DOHH2 (cell line): ENCODE data around the gene GDAP1L1.

Experiments
- H3F3A ChIP-seq: fragments of 200-600 bp; sonication (generic), shearing (Covaris generic); 2 replicates; pipeline ENCODE4 v1.6.0; 2016; ENCODE audit warnings: antibody characterized with exemption, mild to moderate bottlenecking; ENCODE audit not compliant: control insufficient read depth, insufficient read depth
- H3K27ac ChIP-seq: fragments of 200-600 bp; sonication (generic); 2 replicates; pipeline ENCODE4 v1.5.1; 2014; ENCODE audit warnings: low read depth, mild to moderate bottlenecking, low read length, moderate library complexity
- H3K27me3 ChIP-seq: fragments of 200-600 bp; sonication (generic); 2 replicates; pipeline ENCODE4 v1.6.1; 2014; ENCODE audit warnings: mild to moderate bottlenecking, low read length, mixed read lengths; ENCODE audit not compliant: control insufficient read depth
- H3K36me3 ChIP-seq: fragments of 200-600 bp; sonication (generic); 2 replicates; pipeline ENCODE4 v1.6.1; 2014; ENCODE audit warnings: mild to moderate bottlenecking, low read length, moderate library complexity, mixed read lengths; ENCODE audit not compliant: control insufficient read depth
- H3K4me1 ChIP-seq: fragments of 200-600 bp; sonication (generic); 2 replicates; pipeline ENCODE4 v1.6.1; 2014; ENCODE audit warnings: mild to moderate bottlenecking, low read length, mixed read lengths; ENCODE audit not compliant: control insufficient read depth
- H3K4me2 ChIP-seq: fragments of 200-600 bp; sonication (generic); 2 replicates; pipeline ENCODE4 v1.6.0; 2014; ENCODE audit warnings: mild to moderate bottlenecking, low read length, moderate library complexity
- H3K4me3 ChIP-seq: fragments of 200-600 bp; sonication (generic); 2 replicates; pipeline ENCODE4 v1.5.1; 2014; ENCODE audit warnings: mild to moderate bottlenecking, low read length, mixed read lengths
- H3K79me2 ChIP-seq: fragments of 200-600 bp; sonication (generic); 2 replicates; pipeline ENCODE4 v1.6.1; 2014; ENCODE audit warnings: mild to moderate bottlenecking, low read length, mixed read lengths; ENCODE audit not compliant: control insufficient read depth
- H3K9me2 ChIP-seq: fragments of 200-600 bp; sonication (generic); replicated peaks from 2 replicates; pipeline ENCODE4 v1.6.1; 2014; ENCODE audit warnings: mild to moderate bottlenecking, low read length, mixed read lengths; ENCODE audit not compliant: control insufficient read depth
- H3K9me3 ChIP-seq: fragments of 200-600 bp; sonication (generic); 2 replicates; pipeline ENCODE4 v1.6.1; 2014; ENCODE audit warnings: antibody characterized with exemption, low read length, mixed read lengths; ENCODE audit not compliant: control insufficient read depth, insufficient read depth
- H4K20me1 ChIP-seq: fragments of 200-600 bp; sonication (generic); 2 replicates; pipeline ENCODE4 v1.6.0; 2014; ENCODE audit warnings: low read depth, mild to moderate bottlenecking, antibody characterized with exemption, low read length, moderate library complexity; ENCODE audit not compliant: control insufficient read depth, insufficient read depth
- EZH2phosphoT487 ChIP-seq: fragments of 200-600 bp; sonication (generic); IDR thresholded peaks from 2 replicates; pipeline ENCODE4 v1.6.1; 2017; ENCODE audit warnings: borderline replicate concordance, mild to moderate bottlenecking, antibody characterized with exemption, low read length, moderate library complexity, mixed read lengths
- TF ChIP-seq, protein P1 (sequence below): fragments of 200-600 bp; sonication (generic); IDR thresholded peaks from one replicate; pipeline ENCODE4 v1.5.1; 2014; ENCODE audit warnings: antibody characterized with exemption, mild to moderate bottlenecking, low read depth, low read length; ENCODE audit not compliant: poor library complexity, severe bottlenecking

Gene GDAP1L1

GRCh38 chr20:44302026-44302669 is 55.0 kb downstream of the GDAP1L1 start:
- Histone ChIP-seq H3K27ac (no peak overlapping the region), H3F3A (no peaks in the 10 kb centered on the region), H3K79me2 (no peaks in the 10 kb centered on the region), H3K27me3 (no peaks in the 10 kb centered on the region), H3K4me3 (no peak overlapping the region), H3K36me3 (no peaks in the 10 kb centered on the region), H4K20me1 (no peaks in the 10 kb centered on the region), H3K4me1 (no peaks in the 10 kb centered on the region), H3K4me2 (no peak overlapping the region), H3K9me2 (no peaks in the 10 kb centered on the region), H3K9me3 (no peaks in the 10 kb centered on the region)
- no peak for TF ChIP-seq EZH2phosphoT487

- no peak for TF ChIP-seq EZH2phosphoT487
- TF ChIP-seq, protein P1, sequence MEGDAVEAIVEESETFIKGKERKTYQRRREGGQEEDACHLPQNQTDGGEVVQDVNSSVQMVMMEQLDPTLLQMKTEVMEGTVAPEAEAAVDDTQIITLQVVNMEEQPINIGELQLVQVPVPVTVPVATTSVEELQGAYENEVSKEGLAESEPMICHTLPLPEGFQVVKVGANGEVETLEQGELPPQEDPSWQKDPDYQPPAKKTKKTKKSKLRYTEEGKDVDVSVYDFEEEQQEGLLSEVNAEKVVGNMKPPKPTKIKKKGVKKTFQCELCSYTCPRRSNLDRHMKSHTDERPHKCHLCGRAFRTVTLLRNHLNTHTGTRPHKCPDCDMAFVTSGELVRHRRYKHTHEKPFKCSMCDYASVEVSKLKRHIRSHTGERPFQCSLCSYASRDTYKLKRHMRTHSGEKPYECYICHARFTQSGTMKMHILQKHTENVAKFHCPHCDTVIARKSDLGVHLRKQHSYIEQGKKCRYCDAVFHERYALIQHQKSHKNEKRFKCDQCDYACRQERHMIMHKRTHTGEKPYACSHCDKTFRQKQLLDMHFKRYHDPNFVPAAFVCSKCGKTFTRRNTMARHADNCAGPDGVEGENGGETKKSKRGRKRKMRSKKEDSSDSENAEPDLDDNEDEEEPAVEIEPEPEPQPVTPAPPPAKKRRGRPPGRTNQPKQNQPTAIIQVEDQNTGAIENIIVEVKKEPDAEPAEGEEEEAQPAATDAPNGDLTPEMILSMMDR, result no peak
- no peak overlapping the region for H3K27ac ChIP-seq
Measured at GRCh38 chr20:44302736-44303135, 55.6 kb downstream of the GDAP1L1 start.

DNA sequence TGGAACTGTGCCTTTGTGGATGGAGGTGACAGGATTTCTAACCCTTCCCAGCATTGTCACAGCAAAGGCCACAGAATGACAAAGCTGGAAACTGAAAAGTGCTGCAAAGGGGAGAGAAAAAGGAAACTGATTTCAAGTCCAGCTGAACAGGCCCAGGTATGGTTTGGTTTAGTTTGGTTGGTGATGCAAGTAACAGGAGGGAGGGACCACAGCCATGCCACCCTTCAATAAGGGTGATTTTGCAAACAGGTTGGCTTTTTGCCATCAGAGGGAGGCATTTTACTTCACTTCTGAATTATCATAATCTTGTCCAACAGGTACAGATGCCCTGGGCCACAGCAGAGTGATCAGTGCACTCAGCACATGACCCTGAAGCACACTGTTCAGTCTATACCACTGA is 57.3 kb downstream of the GDAP1L1 start:
- no peaks in the 10 kb centered on the region for H3K9me2 ChIP-seq
- no peak overlapping the region for H3K4me3 ChIP-seq
- no peak overlapping the region for H3K27ac ChIP-seq
- no peaks in the 10 kb centered on the region for H3K9me3 ChIP-seq
- H3K79me2 ChIP-seq, result peaks cover under 1% of the 10 kb centered on the region
- no peaks in the 10 kb centered on the region for H4K20me1 ChIP-seq
- no peaks in the 10 kb centered on the region for H3F3A ChIP-seq
- H3K4me1 ChIP-seq, result no peaks in the 10 kb centered on the region
- no peak overlapping the region for H3K4me2 ChIP-seq
- TF ChIP-seq EZH2phosphoT487, result no peak
- TF ChIP-seq, protein P1, result no peak
- no peaks in the 10 kb centered on the region for H3K36me3 ChIP-seq
- no peaks in the 10 kb centered on the region for H3K27me3 ChIP-seq

More at GRCh38 chr20:44302736-44303135, 55.6 kb downstream of the GDAP1L1 start:
- Histone ChIP-seq H3K4me2 (no peak overlapping the region), H3K4me1 (no peaks in the 10 kb centered on the region), H3K79me2 (no peaks in the 10 kb centered on the region), H3F3A (no peaks in the 10 kb centered on the region), H3K9me3 (no peaks in the 10 kb centered on the region), H3K4me3 (no peak overlapping the region), H3K27me3 (no peaks in the 10 kb centered on the region), H4K20me1 (no peaks in the 10 kb centered on the region), H3K36me3 (no peaks in the 10 kb centered on the region), H3K9me2 (no peaks in the 10 kb centered on the region)

- Histone ChIP-seq H3K36me3 (no peaks in the 10 kb centered on the region), H3K4me2 (no peak overlapping the region), H3K27me3 (no peaks in the 10 kb centered on the region), H3K9me3 (no peaks in the 10 kb centered on the region), H3K9me2 (no peaks in the 10 kb centered on the region), H3K4me3 (no peak overlapping the region), H3F3A (no peaks in the 10 kb centered on the region), H3K27ac (no peak overlapping the region), H3K4me1 (peaks cover 12% of the 10 kb centered on the region), H4K20me1 (no peaks in the 10 kb centered on the region), H3K79me2 (peaks cover 15% of the 10 kb centered on the region)
- TF ChIP-seq EZH2phosphoT487, result no peak
- TF ChIP-seq, protein P1, result no peak
Measured at GRCh38 chr20:44306927-44307326, 59.8 kb downstream of the GDAP1L1 start.
